Right renal cortex interstitium (tissue), 3 donors: ENCODE results near the gene KCNK17. TPM values are rescaled to one million over a fixed set of nuclear protein-coding genes. Genes with fewer than 3 reads are reported as not detected.

ENCODE experiments used
- DNase-seq, 3 donors: peaks; one replicate each; pipeline ENCODE4 v3.0.0-alpha.2; 2013; ENCODE audit warnings: low read depth in 3 of 3, low spot score in 2 of 3
- polyA plus RNA-seq, 3 donors: library from polyadenylated mRNA; unstranded; fragments of 120-200 nt; gene quantifications; one replicate each; pipeline ENCODE4 v1.2.1, GENCODE V29; 2013; ENCODE audit not compliant: insufficient read length in 3 of 3

KCNK17 gene
- under 1 TPM; 0.12 to 0.14 (median 0.12) TPM for polyA plus RNA-seq

GRCh38 chr6:39314273-39314795 is at the start of gene KCNK17:
Gene KCNK17, minus strand, starts transcription at chr6:39314419. Its CDS starts 99 bp downstream, at chr6:39314320.
- no peak for DNase-seq

GRCh38 chr6:39363280-39363679 is 49.1 kb upstream of the KCNK17 start:
- DNase-seq, result no peak

GRCh38 chr6:39362487-39362865 is 48.3 kb upstream of the KCNK17 start:
- DNase-seq, result no peak

- DNase-seq, result no peak
Observed at GRCh38 chr6:39361657-39362486, 47.7 kb upstream of the KCNK17 start.

- no peak for DNase-seq
Observed at GRCh38 chr6:39360378-39360777, 46.2 kb upstream of the KCNK17 start.

GRCh38 chr6:39357998-39358686 is 43.9 kb upstream of the KCNK17 start:
- DNase-seq, result no peak

GRCh38 chr6:39353698-39354315 is 39.6 kb upstream of the KCNK17 start:
- DNase-seq, result no peak

GRCh38 chr6:39350723-39351505 is 36.7 kb upstream of the KCNK17 start:
- DNase-seq, result no peak

- DNase-seq, result no peak
Observed at GRCh38 chr6:39348740-39349139, 34.5 kb upstream of the KCNK17 start.

GRCh38 chr6:39347906-39348585 is 33.8 kb upstream of the KCNK17 start:
- DNase-seq, result peak in 2 of 3 donors; percentile 45 to 48

- DNase-seq, result no peak
Observed at GRCh38 chr6:39347206-39347605, 33.0 kb upstream of the KCNK17 start.

GRCh38 chr6:39344821-39345280 is 30.6 kb upstream of the KCNK17 start:
- no peak for DNase-seq

GRCh38 chr6:39343396-39343870 is 29.2 kb upstream of the KCNK17 start:
- no peak for DNase-seq

- DNase-seq, result no peak
Observed at GRCh38 chr6:39342692-39343395, 28.6 kb upstream of the KCNK17 start.

- DNase-seq, result no peak
Observed at GRCh38 chr6:39341937-39342336, 27.7 kb upstream of the KCNK17 start.

GRCh38 chr6:39341352-39341751 is 27.1 kb upstream of the KCNK17 start:
- DNase-seq, result no peak

GRCh38 chr6:39339868-39340550 is 25.8 kb upstream of the KCNK17 start:
- DNase-seq, result no peak

- DNase-seq, result no peak
Observed at GRCh38 chr6:39339096-39339867, 25.1 kb upstream of the KCNK17 start.
